Peyer's patch (tissue), 4 donors: ENCODE data around the gene HHLA2. TPM values are rescaled to one million over a fixed set of nuclear protein-coding genes. Genes with fewer than 3 reads are reported as not detected.
"Not testable (repeated sequence)": the region's sequence is repeated elsewhere in the genome, so short reads cannot be mapped to it uniquely, and the experiment has no call there.

ENCODE experiments used
- DNase-seq, 3 donors: peaks; one replicate each; pipeline ENCODE4 v3.0.0-alpha.2; 2017 to 2019
- H3K27ac ChIP-seq, 4 donors: fragments of 200-600 bp; sonication (generic); one replicate each; pipeline ENCODE4 v1.5.1; 2016 to 2019
- H3K27me3 ChIP-seq, 2 donors: fragments of 200-600 bp; sonication (generic); one replicate each; pipeline ENCODE4 v1.5.1; 2019
- H3K36me3 ChIP-seq, 3 donors: fragments of 200-600 bp; sonication (generic); one replicate each; pipeline ENCODE4 v1.5.1; 2016 to 2019
- H3K4me1 ChIP-seq, 4 donors: fragments of 200-600 bp; sonication (generic); one replicate each; pipeline ENCODE4 v1.5.1; 2016 to 2019
- H3K4me3 ChIP-seq, 4 donors: fragments of 200-600 bp; sonication (generic); 1 replicate in 3 of 4; 2 replicates in 1 of 4; pipeline ENCODE4 v1.5.1; 2016 to 2019; ENCODE audit warnings: mild to moderate bottlenecking in 1 of 4
- H3K9me3 ChIP-seq, 4 donors: fragments of 200-600 bp; sonication (generic); one replicate each; pipeline ENCODE4 v1.5.1; 2016 to 2019; ENCODE audit warnings: mild to moderate bottlenecking in 1 of 4
- POLR2A ChIP-seq, 2 donors: fragments of 450-650 bp; IDR thresholded peaks; one replicate each; pipeline ENCODE4 v1.5.1; 2017; ENCODE audit warnings: antibody characterized with exemption in 2 of 2, mild to moderate bottlenecking in 2 of 2, moderate library complexity in 2 of 2
- total RNA-seq, 4 donors: library from RNA; depleted of rRNA; stranded (reverse); fragments of >200 nt; gene quantifications; one replicate each; pipeline ENCODE4 v1.1.0, GENCODE V29; 2016
- TF ChIP-seq, protein P1 (sequence below), 6 experiments: fragments of 450-650 bp in 4 of 6; fragments of 200-600 bp in 2 of 6; sonication (generic) in 1 of 6; IDR thresholded peaks; one replicate each; pipeline ENCODE4 v1.5.1; 2017 to 2019; ENCODE audit warnings: antibody characterized with exemption in 6 of 6, mild to moderate bottlenecking in 3 of 6, moderate library complexity in 1 of 6

HHLA2 gene
- total RNA-seq, 4 donors from 2014 or later = 14.9 to 276 (median 145) TPM

DNA sequence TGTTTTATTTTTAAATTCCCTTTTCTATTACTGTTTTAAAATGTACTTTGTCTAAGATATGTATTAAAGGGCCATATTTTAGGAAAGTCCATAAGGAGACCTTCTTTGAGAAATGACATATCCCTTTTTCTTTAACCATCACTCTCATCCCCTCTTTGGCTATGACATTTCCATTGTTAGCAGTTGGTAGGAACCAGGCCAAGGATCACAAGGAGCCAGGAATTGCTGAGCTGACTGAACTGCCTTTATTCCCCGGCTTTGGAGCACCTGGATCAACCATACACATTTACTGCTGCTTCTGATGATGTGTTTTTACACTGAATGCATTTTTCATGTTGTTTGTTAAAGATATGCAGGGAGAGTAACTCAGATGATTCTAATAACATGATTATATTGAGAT, 79.7 kb downstream of the HHLA2 start:
- Histone ChIP-seq H3K27me3 (no peaks in the 10 kb centered on the region), H3K9me3 (no peaks in the 10 kb centered on the region), H3K4me3 (no peak overlapping the region), H3K4me1 (no peaks in the 10 kb centered on the region), H3K36me3 (no peaks in the 10 kb centered on the region), H3K27ac (no peak overlapping the region)
- DNase-seq = no peak
- no peak for TF ChIP-seq POLR2A (IDR thresholded peaks at IDR 0.05)
- TF ChIP-seq, protein P1, sequence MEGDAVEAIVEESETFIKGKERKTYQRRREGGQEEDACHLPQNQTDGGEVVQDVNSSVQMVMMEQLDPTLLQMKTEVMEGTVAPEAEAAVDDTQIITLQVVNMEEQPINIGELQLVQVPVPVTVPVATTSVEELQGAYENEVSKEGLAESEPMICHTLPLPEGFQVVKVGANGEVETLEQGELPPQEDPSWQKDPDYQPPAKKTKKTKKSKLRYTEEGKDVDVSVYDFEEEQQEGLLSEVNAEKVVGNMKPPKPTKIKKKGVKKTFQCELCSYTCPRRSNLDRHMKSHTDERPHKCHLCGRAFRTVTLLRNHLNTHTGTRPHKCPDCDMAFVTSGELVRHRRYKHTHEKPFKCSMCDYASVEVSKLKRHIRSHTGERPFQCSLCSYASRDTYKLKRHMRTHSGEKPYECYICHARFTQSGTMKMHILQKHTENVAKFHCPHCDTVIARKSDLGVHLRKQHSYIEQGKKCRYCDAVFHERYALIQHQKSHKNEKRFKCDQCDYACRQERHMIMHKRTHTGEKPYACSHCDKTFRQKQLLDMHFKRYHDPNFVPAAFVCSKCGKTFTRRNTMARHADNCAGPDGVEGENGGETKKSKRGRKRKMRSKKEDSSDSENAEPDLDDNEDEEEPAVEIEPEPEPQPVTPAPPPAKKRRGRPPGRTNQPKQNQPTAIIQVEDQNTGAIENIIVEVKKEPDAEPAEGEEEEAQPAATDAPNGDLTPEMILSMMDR (IDR thresholded peaks at IDR 0.05) = no peak

- TF ChIP-seq, protein P1 (IDR thresholded peaks at IDR 0.05) = no peak
- no peak for TF ChIP-seq POLR2A (IDR thresholded peaks at IDR 0.05)
- Histone ChIP-seq H3K4me1 (no peaks in the 10 kb centered on the region), H3K4me3 (no peak overlapping the region), H3K27me3 (no peaks in the 10 kb centered on the region), H3K36me3 (no peaks in the 10 kb centered on the region), H3K27ac (no peak overlapping the region), H3K9me3 (no peaks in the 10 kb centered on the region)
- DNase-seq = no peak
Observed at GRCh38 chr3:108377384-108377783, 81.0 kb downstream of the HHLA2 start.

GRCh38 chr3:108378153-108378951, 82.0 kb downstream of the HHLA2 start:
- H3K4me1 ChIP-seq = no peaks in the 10 kb centered on the region
- no peaks in the 10 kb centered on the region for H3K9me3 ChIP-seq

DNA sequence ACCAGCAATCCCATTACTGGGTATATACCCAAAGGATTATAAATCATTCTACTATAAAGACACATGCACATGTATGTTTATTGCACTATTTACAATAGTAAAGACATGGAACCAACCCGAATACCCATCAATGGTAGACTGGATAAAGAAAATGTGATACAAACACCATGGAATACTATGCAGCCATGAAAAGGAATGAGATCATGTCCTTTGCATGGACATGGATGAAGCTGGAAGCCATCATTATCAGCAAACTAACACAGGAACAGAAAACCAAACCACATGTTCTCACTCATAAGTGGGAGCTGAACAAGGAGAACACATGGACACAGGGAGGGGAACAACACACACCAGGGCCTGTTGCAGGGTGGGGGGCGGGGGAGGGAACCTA, 82.6 kb downstream of the HHLA2 start:
- not testable (repeated sequence) for H3K4me1 ChIP-seq, H3K9me3 ChIP-seq, H3K27ac ChIP-seq, H3K36me3 ChIP-seq, H3K27me3 ChIP-seq, DNase-seq, H3K4me3 ChIP-seq

More at GRCh38 chr3:108378153-108378951, 82.0 kb downstream of the HHLA2 start:
- DNase-seq = no peak
- Histone ChIP-seq H3K27me3 (no peaks in the 10 kb centered on the region), H3K36me3 (no peaks in the 10 kb centered on the region), H3K27ac (no peak overlapping the region), H3K4me3 (no peak overlapping the region)
- no peak for TF ChIP-seq POLR2A (IDR thresholded peaks at IDR 0.05)
- TF ChIP-seq, protein P1 (IDR thresholded peaks at IDR 0.05) = no peak

DNA sequence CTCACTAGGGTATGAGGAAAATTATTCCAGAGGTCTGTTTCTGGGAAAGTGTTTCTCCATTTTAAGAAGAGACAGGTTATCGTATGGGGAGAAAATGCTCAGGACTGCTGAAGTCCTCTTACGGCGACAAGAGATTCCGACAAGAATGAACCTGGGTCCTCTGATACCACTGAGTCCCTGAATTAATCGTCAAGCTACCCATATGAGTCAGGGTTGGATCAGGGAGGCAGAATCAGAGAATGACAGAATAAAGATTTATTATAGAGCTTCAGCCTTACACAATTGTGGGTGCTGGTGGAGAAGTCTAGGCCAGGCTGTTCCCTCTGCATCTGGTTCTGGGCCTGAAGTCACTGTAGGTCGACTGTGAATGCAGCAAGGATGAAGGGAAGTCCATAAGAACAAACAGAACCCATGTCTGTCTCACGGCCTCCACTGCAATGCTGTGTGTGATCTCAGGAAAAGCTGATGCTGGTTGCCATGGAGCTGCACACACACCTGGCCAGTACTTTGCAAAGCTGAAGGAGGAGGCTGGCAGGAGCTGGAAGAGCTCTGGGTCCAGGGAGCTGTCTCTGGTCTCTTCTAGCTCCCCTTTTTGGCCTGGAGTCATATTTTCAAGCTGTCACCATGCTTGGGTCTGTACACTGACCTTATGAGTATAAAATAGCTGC, 83.9 kb downstream of the HHLA2 start:
- no peak for DNase-seq
- Histone ChIP-seq H3K27ac (no peak overlapping the region), H3K4me3 (no peak overlapping the region), H3K9me3 (no peaks in the 10 kb centered on the region), H3K36me3 (no peaks in the 10 kb centered on the region), H3K4me1 (no peaks in the 10 kb centered on the region), H3K27me3 (no peaks in the 10 kb centered on the region)
- TF ChIP-seq, protein P1 (IDR thresholded peaks at IDR 0.05) = no peak

DNA sequence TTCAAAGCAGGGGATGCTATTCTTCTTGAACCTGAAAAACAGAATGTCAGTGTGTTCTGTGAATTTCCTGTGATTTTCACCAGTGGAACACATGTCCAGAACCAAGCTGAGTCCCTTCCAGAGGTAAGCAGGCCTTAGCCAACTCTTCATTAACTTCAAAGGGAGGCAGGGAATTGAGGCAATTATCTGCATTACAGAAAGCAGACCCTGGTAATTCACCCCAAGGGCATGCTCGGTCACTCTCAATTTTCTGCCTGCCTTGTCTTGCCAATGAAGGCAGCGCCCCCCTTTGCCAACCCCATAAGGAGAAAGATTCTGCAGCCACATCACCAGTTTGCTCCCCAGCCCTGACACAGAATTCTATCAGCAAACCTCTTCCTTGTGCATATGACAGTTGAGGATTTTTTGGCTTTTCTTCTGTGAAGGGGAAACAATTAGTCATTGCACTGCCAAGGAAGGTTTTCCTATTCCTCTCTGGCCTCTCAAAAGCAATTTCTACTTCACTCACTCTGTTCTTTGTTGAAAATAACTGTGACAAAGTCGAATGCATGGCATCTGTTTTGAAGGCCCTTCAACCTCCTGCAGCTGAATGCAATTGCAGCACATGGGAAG, 85.3 kb downstream of the HHLA2 start:
- Histone ChIP-seq H3K27me3 (no peaks in the 10 kb centered on the region), H3K4me3 (no peak overlapping the region), H3K9me3 (no peaks in the 10 kb centered on the region), H3K36me3 (no peaks in the 10 kb centered on the region), H3K27ac (no peak overlapping the region), H3K4me1 (no peaks in the 10 kb centered on the region)
- no peak for DNase-seq
- TF ChIP-seq, protein P1 (IDR thresholded peaks at IDR 0.05) = no peak
- no peak for TF ChIP-seq POLR2A (IDR thresholded peaks at IDR 0.05)
